Measurements from ENCODE around the gene SLC9A8. TPM values are rescaled to one million over a fixed set of nuclear protein-coding genes. Genes with fewer than 3 reads are reported as not detected.

SLC9A8 gene
- total RNA-seq, 1 donor from 2014 or later = 4.8 TPM

- no peak for DNase-seq
Observed at GRCh38 chr20:49814057-49814694, 1.5 kb downstream of the SLC9A8 start.

- no peak for DNase-seq
Observed at GRCh38 chr20:49818816-49819215, 6.2 kb downstream of the SLC9A8 start.

GRCh38 chr20:49819702-49820101, 7.1 kb downstream of the SLC9A8 start:
- DNase-seq = no peak

- no peak for DNase-seq
Observed at GRCh38 chr20:49821381-49821780, 8.8 kb downstream of the SLC9A8 start.

GRCh38 chr20:49821870-49822331, 9.3 kb downstream of the SLC9A8 start:
- no peak for DNase-seq

- DNase-seq = no peak
Observed at GRCh38 chr20:49823152-49823847, 10.7 kb downstream of the SLC9A8 start.

GRCh38 chr20:49824206-49824605, 11.6 kb downstream of the SLC9A8 start:
- DNase-seq = no peak

- DNase-seq = no peak
Observed at GRCh38 chr20:49825521-49826033, 12.9 kb downstream of the SLC9A8 start.

- no peak for DNase-seq
Observed at GRCh38 chr20:49831022-49831769, 18.6 kb downstream of the SLC9A8 start.

GRCh38 chr20:49831770-49832631, 19.4 kb downstream of the SLC9A8 start:
- DNase-seq = no peak

- no peak for DNase-seq
Observed at GRCh38 chr20:49832632-49833327, 20.2 kb downstream of the SLC9A8 start.

GRCh38 chr20:49833483-49833882, 20.9 kb downstream of the SLC9A8 start:
- DNase-seq = no peak

GRCh38 chr20:49835031-49835430, 22.4 kb downstream of the SLC9A8 start:
- DNase-seq = no peak

GRCh38 chr20:49838546-49838945, 25.9 kb downstream of the SLC9A8 start:
- DNase-seq = no peak

GRCh38 chr20:49843139-49843538, 30.5 kb downstream of the SLC9A8 start:
- DNase-seq = no peak

GRCh38 chr20:49843770-49844380, 31.2 kb downstream of the SLC9A8 start:
- no peak for DNase-seq

- no peak for DNase-seq
Observed at GRCh38 chr20:49845060-49845459, 32.4 kb downstream of the SLC9A8 start.

- peak; percentile 41 for DNase-seq
Observed at GRCh38 chr20:49846206-49846807, 33.7 kb downstream of the SLC9A8 start.

- no peak for DNase-seq
Observed at GRCh38 chr20:49850463-49851230, 38.0 kb downstream of the SLC9A8 start.
